ENCODE data around the gene SLC1A2.

- no peak for TF ChIP-seq JUN (IDR thresholded peaks at IDR 0.05; ENCODE audit: borderline replicate concordance, insufficient read depth, insufficient read length, low read depth)
- TF ChIP-seq CTCF (IDR thresholded peaks at IDR 0.05; ENCODE audit: extremely low read depth in 1 of 2, insufficient read depth in 1 of 2, low read depth in 1 of 2, low read length in 2 of 2) = no peak
- no peak for TF ChIP-seq EZH2 (IDR thresholded peaks at IDR 0.05; ENCODE audit: borderline replicate concordance, low read depth, low read length, severe bottlenecking)
These were observed 208.3 kb downstream of the SLC1A2 start for GRCh38 chr11:35210876-35211546.

Data from endothelial cell of umbilical vein (primary cell).